Glutamatergic neuron (in vitro differentiated cells): ENCODE data around the gene FADS6. TPM values are rescaled to one million over a fixed set of nuclear protein-coding genes. Genes with fewer than 3 reads are reported as not detected.
A peak's percentile ranks its signal among the peaks of the same experiment; 100 is the strongest.

Experiments
- DNase-seq: peaks from one replicate; pipeline ENCODE4 v3.0.0; 2022
- H3K27ac Mint-ChIP-seq: one replicate; pipeline ENCODE4 v1.8.0; 2020; ENCODE audit warnings: mild to moderate bottlenecking, mixed read lengths, inconsistent platforms; ENCODE audit not compliant: unreplicated experiment
- H3K27me3 Mint-ChIP-seq: one replicate; pipeline ENCODE4 v1.8.0; 2020; ENCODE audit warnings: mild to moderate bottlenecking, moderate library complexity, mixed read lengths, inconsistent platforms; ENCODE audit not compliant: unreplicated experiment
- H3K36me3 Mint-ChIP-seq: one replicate; pipeline ENCODE4 v1.8.0; 2020; ENCODE audit warnings: mild to moderate bottlenecking, mixed read lengths, inconsistent platforms; ENCODE audit not compliant: unreplicated experiment
- H3K4me1 Mint-ChIP-seq: one replicate; pipeline ENCODE4 v1.8.0; 2020; ENCODE audit warnings: mild to moderate bottlenecking, low read depth, mixed read lengths, inconsistent platforms; ENCODE audit not compliant: unreplicated experiment
- H3K4me3 Mint-ChIP-seq: one replicate; pipeline ENCODE4 v1.8.0; 2020; ENCODE audit warnings: mild to moderate bottlenecking, mixed read lengths, inconsistent platforms; ENCODE audit not compliant: unreplicated experiment
- H3K9me3 Mint-ChIP-seq: one replicate; pipeline ENCODE4 v1.8.0; 2020; ENCODE audit warnings: mild to moderate bottlenecking, moderate library complexity, mixed read lengths, inconsistent platforms; ENCODE audit not compliant: unreplicated experiment
- total RNA-seq: library from RNA; stranded (reverse); fragmentation: NEBNext Ultra II Directional; extraction: Animal tissue kit (Norgen Biotek cat#: 25700); gene quantifications from one replicate; pipeline ENCODE4 v1.2.1, GENCODE V29; 2021; ENCODE audit not compliant: unreplicated experiment
- TF ChIP-seq, protein P1 (sequence below): fragments of 200-600 bp; sonication (generic); IDR thresholded peaks from one replicate; pipeline ENCODE4 v1.5.0; 2021; ENCODE audit not compliant: partially characterized antibody, unreplicated experiment

FADS6 gene
- total RNA-seq, 1 donor from 2014 or later = not detected

DNA sequence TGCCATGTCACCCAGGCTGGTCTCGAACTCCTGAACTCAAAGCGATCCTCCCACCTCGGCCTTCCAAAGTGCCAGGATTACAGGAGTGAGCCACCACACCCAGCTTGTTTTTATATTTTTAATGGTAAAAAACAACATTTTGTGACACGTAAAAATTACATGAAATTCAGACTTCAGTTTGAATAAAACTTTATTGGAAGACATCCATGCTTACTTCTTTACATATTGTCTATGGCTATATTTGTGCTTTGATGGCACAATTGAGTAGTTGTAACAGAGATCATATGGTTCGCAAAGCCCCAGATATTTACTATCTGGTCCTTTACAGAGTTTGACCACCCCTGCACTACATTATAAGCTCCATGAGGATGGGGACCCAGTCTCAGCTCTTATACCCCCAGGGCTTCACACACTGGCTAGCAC lies 18.8 kb downstream of the FADS6 start:
- TF ChIP-seq, protein P1, sequence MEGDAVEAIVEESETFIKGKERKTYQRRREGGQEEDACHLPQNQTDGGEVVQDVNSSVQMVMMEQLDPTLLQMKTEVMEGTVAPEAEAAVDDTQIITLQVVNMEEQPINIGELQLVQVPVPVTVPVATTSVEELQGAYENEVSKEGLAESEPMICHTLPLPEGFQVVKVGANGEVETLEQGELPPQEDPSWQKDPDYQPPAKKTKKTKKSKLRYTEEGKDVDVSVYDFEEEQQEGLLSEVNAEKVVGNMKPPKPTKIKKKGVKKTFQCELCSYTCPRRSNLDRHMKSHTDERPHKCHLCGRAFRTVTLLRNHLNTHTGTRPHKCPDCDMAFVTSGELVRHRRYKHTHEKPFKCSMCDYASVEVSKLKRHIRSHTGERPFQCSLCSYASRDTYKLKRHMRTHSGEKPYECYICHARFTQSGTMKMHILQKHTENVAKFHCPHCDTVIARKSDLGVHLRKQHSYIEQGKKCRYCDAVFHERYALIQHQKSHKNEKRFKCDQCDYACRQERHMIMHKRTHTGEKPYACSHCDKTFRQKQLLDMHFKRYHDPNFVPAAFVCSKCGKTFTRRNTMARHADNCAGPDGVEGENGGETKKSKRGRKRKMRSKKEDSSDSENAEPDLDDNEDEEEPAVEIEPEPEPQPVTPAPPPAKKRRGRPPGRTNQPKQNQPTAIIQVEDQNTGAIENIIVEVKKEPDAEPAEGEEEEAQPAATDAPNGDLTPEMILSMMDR = no peak
- H3K4me1 Mint-ChIP-seq = peaks cover 6% of the 10 kb centered on the region
- no peak for DNase-seq
- peaks cover 9% of the 10 kb centered on the region for H3K9me3 Mint-ChIP-seq
- no peak overlapping the region for H3K27ac Mint-ChIP-seq
- H3K27me3 Mint-ChIP-seq = peaks cover 10% of the 10 kb centered on the region
- no peak overlapping the region for H3K4me3 Mint-ChIP-seq
- H3K36me3 Mint-ChIP-seq = no peaks in the 10 kb centered on the region

GRCh38 chr17:74873874-74874614 lies 19.4 kb downstream of the FADS6 start:
- Mint-ChIP-seq H3K27ac (peak overlapping the region; percentile 87), H3K9me3 (peaks cover 9% of the 10 kb centered on the region), H3K27me3 (peaks cover 13% of the 10 kb centered on the region), H3K4me3 (peak overlapping the region; percentile 89), H3K36me3 (no peaks in the 10 kb centered on the region), H3K4me1 (peaks cover 6% of the 10 kb centered on the region)
- TF ChIP-seq, protein P1 = no peak
- DNase-seq = no peak

DNA sequence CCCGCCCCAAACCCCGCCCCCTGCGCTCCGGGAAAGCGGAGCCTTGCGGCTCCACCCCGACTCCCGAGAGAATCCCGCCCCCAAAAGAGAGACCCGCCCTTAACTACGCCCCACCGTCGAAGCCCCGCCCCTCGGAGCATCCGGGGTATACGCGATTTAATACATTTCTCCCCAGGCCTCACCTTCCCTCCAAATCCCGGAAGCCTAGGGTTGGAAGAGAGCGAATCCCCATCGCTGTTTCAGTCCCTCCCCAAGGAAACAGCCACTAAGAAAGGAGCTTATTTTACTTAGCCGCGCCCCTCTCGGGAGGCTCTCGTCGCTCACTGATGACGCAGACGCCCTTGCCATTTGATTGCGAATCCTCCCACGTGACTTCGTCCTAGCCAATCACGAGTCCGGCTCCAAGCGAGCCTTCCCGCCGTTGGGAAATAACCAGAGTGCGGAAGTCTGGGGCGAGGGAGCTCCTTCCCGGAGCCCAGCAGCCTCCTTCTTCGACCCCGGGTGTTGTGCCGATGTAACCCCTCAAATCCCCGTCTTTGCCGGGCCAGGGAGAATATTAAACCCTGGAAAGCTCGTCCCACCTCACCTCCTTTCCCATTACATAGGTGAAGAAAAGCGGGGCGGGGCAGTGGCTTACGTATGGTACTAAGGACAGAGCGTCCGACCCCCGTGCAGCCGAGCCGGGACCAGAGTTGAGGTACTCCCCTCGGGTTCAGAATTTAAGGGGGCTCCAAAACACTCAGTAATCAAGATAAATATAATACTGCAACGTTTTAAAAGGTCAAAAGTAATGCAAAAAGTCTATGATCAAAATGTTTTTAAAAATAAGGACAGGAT lies 20.2 kb downstream of the FADS6 start:
- peaks cover 12% of the 10 kb centered on the region for H3K9me3 Mint-ChIP-seq
- peaks cover 18% of the 10 kb centered on the region for H3K27me3 Mint-ChIP-seq
- H3K36me3 Mint-ChIP-seq = no peaks in the 10 kb centered on the region
- TF ChIP-seq, protein P1 = no peak
- peaks cover 6% of the 10 kb centered on the region for H3K4me1 Mint-ChIP-seq
- peak overlapping the region; percentile 89 for H3K4me3 Mint-ChIP-seq
- peak; percentile 98 for DNase-seq
- peak overlapping the region; percentile 87 for H3K27ac Mint-ChIP-seq

DNA sequence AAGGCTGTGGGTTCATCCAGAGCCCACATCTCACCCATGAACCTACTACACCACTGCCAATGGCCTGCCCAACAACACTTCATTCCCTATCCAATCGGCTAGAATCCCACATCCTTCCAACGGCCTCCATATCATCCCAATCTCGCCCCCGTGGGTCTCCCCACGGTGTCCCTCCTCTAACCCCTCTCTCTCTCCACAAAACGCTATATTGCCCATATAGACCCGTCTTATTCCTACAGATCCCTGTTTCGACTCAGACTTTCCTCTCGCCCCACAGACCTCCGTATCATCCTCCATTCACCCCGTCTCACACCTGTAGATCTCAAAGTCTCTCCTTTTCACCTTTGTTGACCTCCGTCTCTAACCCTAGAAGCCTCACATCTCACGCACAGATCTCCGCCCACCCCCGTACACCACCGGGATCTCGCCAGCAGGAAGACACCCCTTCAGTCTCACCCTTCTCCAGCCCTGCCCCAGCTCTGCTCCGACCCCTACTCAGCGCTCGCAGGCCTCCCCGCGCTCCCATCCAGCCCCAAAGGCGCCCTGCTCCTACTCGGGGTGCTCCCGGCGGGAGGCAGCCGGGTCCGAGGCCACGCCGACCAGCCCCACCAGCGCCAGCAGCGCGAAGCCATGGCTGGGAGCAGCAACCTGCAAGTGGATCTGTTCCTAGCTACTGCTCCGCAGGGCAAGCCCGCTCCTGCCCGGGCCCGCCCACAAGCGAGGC lies 21.0 kb downstream of the FADS6 start, which contains the start of gene FDXR:
TSS of gene FDXR (minus strand) at position 682 of the 724 bp plus-strand sequence. CDS start at position 632, 50 bp downstream.
- no peak for DNase-seq
- peaks cover 6% of the 10 kb centered on the region for H3K4me1 Mint-ChIP-seq
- H3K27ac Mint-ChIP-seq = peak within 1 kb of the TSS; percentile 87
- peak within 1 kb of the TSS; percentile 90 for H3K4me3 Mint-ChIP-seq
- H3K36me3 Mint-ChIP-seq = no peaks in the 10 kb centered on the region
- peaks cover 12% of the 10 kb centered on the region for H3K9me3 Mint-ChIP-seq
- peaks cover 18% of the 10 kb centered on the region for H3K27me3 Mint-ChIP-seq
- TF ChIP-seq, protein P1 = no peak
